ENCODE measurements around the gene UBE2K.

DNA sequence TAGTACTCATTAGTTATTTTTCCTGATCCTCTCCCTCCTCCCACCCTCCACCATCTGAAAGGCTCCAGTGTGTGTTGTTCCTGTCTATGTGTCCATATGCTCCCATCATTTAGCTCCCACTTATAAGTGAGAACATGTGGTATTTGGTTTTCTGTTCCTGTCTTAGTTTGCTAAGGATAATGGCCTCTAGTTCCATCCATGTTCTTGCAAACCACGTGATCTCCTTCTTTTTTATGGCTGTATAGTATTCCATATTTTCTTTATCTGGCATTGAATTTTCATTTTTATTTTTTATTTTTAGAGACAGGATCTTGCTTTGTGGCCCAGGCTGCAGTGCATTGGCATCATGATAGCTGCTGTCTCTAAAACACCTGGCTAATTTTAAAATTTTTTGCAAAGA lies 11.9 kb upstream of the UBE2K start:
- TF ChIP-seq, protein P1, sequence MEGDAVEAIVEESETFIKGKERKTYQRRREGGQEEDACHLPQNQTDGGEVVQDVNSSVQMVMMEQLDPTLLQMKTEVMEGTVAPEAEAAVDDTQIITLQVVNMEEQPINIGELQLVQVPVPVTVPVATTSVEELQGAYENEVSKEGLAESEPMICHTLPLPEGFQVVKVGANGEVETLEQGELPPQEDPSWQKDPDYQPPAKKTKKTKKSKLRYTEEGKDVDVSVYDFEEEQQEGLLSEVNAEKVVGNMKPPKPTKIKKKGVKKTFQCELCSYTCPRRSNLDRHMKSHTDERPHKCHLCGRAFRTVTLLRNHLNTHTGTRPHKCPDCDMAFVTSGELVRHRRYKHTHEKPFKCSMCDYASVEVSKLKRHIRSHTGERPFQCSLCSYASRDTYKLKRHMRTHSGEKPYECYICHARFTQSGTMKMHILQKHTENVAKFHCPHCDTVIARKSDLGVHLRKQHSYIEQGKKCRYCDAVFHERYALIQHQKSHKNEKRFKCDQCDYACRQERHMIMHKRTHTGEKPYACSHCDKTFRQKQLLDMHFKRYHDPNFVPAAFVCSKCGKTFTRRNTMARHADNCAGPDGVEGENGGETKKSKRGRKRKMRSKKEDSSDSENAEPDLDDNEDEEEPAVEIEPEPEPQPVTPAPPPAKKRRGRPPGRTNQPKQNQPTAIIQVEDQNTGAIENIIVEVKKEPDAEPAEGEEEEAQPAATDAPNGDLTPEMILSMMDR (conservative IDR thresholded peaks at IDR 0.05) = no peak
- no peak for TF ChIP-seq ZFX (IDR thresholded peaks at IDR 0.05)

Measured in C4-2B (cell line).